HL-60 (cell line): Measurements from ENCODE around the gene PLIN3.
"Not testable (repeated sequence)": the region's sequence is repeated elsewhere in the genome, so short reads cannot be mapped to it uniquely, and the experiment has no call there.

ENCODE experiments used
- DNase-seq, 2 experiments: peaks; one replicate each; pipeline ENCODE4 v3.0.0-alpha.2; 2010 to 2020; ENCODE audit warnings: low read depth in 1 of 2, low spot score in 1 of 2
- H3K27ac ChIP-seq: fragments of 250-450 bp; sonication (Bioruptor Pico); replicated peaks from 2 replicates; pipeline ENCODE4 v1.5.1; 2020; ENCODE audit warnings: mild to moderate bottlenecking, moderate library complexity
- H3K27me3 ChIP-seq: fragments of 250-450 bp; sonication (Bioruptor Pico); 2 replicates; pipeline ENCODE4 v1.5.1; 2021; ENCODE audit warnings: mild to moderate bottlenecking, moderate library complexity; ENCODE audit not compliant: insufficient read depth, poor library complexity, severe bottlenecking
- H3K4me3 ChIP-seq: replicated peaks from 2 replicates; pipeline ENCODE4 v1.5.1; 2011; ENCODE audit warnings: mild to moderate bottlenecking, control low read depth, low read length; ENCODE audit not compliant: insufficient read depth
- GABPA ChIP-seq: IDR thresholded peaks from 2 replicates; pipeline ENCODE4 v1.6.1; 2012; ENCODE audit warnings: low read depth
- POLR2AphosphoS5 ChIP-seq: IDR thresholded peaks from 2 replicates; pipeline ENCODE4 v1.6.1; 2012; ENCODE audit warnings: low read depth
- SPI1 ChIP-seq: IDR thresholded peaks from 2 replicates; pipeline ENCODE4 v1.6.1; 2012; ENCODE audit warnings: low read depth, mild to moderate bottlenecking, borderline replicate concordance
- TF ChIP-seq, protein P1 (sequence below): IDR thresholded peaks from 2 replicates; pipeline ENCODE4 v1.6.1; 2012; ENCODE audit warnings: low read depth; ENCODE audit not compliant: insufficient replicate concordance
- TF ChIP-seq, protein P2 (sequence below): IDR thresholded peaks from one replicate; pipeline ENCODE4 v1.5.1; 2011; ENCODE audit warnings: low read length, control low read depth, inconsistent platforms; ENCODE audit not compliant: insufficient read depth

Gene PLIN3

DNA sequence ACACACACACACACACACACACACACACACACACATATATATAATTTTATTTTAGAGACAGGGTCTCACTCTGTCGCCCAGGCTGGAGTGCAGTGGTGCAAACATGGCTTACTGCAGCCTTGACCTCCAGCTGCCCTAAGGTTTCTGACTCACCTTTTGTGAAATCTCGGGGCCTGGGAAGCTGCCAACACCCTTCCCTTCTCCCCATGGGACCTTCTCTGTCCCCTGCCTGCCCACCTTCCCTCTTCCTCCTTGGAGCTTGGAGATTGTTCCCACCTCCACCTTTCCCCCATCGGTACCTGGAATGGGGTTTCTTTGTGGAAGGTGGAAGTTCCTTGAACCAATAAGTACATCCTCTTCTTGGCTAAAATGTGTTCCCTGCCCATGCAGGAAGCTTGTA, 28.9 kb upstream of the PLIN3 start:
- TF ChIP-seq GABPA (no peak), POLR2AphosphoS5 (no peak), SPI1 (no peak)
- TF ChIP-seq, protein P1, sequence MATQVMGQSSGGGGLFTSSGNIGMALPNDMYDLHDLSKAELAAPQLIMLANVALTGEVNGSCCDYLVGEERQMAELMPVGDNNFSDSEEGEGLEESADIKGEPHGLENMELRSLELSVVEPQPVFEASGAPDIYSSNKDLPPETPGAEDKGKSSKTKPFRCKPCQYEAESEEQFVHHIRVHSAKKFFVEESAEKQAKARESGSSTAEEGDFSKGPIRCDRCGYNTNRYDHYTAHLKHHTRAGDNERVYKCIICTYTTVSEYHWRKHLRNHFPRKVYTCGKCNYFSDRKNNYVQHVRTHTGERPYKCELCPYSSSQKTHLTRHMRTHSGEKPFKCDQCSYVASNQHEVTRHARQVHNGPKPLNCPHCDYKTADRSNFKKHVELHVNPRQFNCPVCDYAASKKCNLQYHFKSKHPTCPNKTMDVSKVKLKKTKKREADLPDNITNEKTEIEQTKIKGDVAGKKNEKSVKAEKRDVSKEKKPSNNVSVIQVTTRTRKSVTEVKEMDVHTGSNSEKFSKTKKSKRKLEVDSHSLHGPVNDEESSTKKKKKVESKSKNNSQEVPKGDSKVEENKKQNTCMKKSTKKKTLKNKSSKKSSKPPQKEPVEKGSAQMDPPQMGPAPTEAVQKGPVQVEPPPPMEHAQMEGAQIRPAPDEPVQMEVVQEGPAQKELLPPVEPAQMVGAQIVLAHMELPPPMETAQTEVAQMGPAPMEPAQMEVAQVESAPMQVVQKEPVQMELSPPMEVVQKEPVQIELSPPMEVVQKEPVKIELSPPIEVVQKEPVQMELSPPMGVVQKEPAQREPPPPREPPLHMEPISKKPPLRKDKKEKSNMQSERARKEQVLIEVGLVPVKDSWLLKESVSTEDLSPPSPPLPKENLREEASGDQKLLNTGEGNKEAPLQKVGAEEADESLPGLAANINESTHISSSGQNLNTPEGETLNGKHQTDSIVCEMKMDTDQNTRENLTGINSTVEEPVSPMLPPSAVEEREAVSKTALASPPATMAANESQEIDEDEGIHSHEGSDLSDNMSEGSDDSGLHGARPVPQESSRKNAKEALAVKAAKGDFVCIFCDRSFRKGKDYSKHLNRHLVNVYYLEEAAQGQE, result no peak
- TF ChIP-seq, protein P2, sequence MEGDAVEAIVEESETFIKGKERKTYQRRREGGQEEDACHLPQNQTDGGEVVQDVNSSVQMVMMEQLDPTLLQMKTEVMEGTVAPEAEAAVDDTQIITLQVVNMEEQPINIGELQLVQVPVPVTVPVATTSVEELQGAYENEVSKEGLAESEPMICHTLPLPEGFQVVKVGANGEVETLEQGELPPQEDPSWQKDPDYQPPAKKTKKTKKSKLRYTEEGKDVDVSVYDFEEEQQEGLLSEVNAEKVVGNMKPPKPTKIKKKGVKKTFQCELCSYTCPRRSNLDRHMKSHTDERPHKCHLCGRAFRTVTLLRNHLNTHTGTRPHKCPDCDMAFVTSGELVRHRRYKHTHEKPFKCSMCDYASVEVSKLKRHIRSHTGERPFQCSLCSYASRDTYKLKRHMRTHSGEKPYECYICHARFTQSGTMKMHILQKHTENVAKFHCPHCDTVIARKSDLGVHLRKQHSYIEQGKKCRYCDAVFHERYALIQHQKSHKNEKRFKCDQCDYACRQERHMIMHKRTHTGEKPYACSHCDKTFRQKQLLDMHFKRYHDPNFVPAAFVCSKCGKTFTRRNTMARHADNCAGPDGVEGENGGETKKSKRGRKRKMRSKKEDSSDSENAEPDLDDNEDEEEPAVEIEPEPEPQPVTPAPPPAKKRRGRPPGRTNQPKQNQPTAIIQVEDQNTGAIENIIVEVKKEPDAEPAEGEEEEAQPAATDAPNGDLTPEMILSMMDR, result no peak

DNA sequence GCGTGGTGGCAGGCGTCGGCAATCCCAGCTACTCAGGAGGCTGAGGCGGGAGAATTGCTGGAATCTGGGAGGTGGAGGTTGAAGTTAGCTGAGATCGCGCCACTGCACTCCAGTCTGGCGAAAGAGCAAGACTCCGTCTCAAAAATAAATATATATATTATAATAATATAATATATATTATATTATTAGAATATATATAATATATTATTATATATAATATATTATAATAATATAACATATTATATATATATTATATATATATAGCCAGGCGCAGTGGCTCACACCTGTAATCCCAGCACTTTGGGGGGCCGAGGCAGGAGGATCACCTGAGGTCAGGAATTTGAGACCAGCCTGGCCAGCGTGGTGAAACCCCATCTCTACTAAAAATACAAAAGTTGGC, 25.5 kb upstream of the PLIN3 start:
- H3K27ac ChIP-seq, H3K4me3 ChIP-seq, DNase-seq, H3K27me3 ChIP-seq: not testable (repeated sequence)

More for the DNA sequence above, 28.9 kb upstream of the PLIN3 start:
- H3K27me3 ChIP-seq, result no peaks in the 10 kb centered on the region
- H3K27ac ChIP-seq, result peak overlapping the region; percentile 33
- no peak overlapping the region for H3K4me3 ChIP-seq
- DNase-seq, result peak in 1 of 2 experiments; percentile 68

DNA sequence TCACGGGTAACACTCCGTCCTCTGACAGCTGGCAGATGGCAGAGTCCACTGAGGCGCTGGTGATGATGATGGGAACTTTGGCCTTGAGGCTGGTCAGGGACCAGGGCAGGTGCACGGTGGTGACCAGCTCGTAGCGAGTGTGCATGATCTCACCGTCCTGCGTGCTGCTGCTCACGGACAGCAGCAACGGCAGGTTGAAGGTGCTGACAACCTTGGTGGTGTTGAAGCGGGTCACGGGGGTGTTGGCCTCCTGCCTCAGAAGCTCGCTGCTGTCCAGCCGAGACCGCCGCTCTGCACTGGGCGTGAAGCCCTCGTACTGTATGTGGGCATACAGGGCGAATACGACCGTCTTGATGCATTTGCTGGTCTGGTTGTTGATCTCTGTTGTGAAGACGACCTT, 23.6 kb upstream of the PLIN3 start:
- Histone ChIP-seq H3K4me3 (no peak overlapping the region), H3K27ac (no peak overlapping the region), H3K27me3 (no peaks in the 10 kb centered on the region)
- DNase-seq, result no peak
- TF ChIP-seq SPI1 (no peak), POLR2AphosphoS5 (no peak), GABPA (no peak)
- TF ChIP-seq, protein P2, result no peak
- TF ChIP-seq, protein P1, result no peak

DNA sequence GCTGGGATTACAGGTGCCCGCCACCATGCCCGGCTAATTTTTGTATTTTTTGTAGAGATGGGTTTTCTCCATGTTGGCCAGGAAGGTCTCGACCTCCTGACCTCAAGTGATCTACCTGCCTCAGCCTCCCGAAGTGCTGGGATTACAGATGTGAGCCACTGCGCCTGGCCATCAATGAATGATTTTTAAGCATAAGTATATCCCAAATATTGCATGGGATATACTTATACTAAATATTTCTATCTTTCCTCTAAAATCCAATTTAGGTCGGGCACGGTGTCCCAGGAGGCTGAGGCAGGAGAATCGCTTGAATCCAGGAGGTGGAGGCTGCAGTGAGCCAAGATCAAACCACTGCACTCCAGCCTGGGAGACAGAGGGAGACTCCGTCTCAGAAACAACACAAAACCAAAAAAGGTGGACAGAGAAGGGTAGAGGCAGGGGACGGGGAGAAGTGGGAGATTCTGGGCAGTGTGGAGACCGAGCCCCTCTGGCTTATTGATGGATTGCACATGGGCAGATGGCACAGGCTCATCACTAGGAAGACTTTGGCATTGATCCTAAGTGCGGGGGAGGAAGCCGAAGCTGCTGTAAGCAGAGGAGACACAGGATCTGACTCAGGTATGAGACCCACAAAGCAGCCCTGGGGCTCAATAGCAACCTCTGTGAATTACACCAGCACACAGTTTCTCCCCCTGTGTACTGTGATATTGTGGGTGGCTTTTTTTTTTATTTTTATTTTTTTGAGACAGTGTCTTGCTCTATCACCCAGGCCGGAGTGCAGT, 21.8 kb upstream of the PLIN3 start:
- Histone ChIP-seq H3K27me3 (no peaks in the 10 kb centered on the region), H3K4me3 (no peak overlapping the region), H3K27ac (no peak overlapping the region)
- DNase-seq, result no peak
- TF ChIP-seq, protein P1, result no peak
- TF ChIP-seq SPI1, result no peak

DNA sequence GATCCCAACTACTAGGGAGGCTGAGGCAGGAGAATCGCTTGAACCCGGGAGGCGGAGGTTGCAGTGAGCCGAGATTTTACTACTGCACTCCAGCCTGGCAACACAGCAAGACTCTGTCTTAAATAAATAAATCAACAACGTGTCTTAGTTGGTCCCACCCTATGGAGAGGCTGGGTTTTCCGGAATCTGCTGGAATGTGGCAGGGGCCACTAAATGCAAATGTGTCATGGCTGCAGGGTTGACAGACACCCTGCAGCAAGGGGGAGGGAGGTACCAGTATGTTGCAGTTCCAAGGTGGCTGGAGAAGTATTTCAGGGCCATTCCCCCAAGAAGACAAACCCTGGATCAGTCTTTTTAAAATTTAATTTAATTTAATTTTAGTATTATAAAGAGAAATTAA, 20.3 kb upstream of the PLIN3 start:
- not testable (repeated sequence) for DNase-seq, H3K4me3 ChIP-seq, H3K27ac ChIP-seq, H3K27me3 ChIP-seq

DNA sequence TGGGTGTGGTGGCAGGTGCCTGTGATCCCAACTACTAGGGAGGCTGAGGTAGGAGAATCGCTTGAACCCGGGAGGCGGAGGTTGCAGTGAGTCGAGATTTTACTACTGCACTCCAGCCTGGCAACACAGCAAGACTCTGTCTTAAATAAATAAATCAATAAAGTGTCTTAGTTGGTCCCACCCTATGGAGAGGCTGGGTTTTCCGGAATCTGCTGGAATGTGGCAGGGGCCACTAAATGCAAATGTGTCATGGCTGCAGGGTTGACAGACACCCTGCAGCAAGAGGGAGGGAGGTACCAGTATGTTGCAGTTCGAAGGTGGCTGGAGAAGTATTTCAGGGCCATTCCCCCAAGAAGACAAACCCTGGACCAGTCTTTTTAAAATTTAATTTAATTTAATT, 17.5 kb upstream of the PLIN3 start:
- not testable (repeated sequence) for DNase-seq, H3K4me3 ChIP-seq, H3K27ac ChIP-seq, H3K27me3 ChIP-seq

DNA sequence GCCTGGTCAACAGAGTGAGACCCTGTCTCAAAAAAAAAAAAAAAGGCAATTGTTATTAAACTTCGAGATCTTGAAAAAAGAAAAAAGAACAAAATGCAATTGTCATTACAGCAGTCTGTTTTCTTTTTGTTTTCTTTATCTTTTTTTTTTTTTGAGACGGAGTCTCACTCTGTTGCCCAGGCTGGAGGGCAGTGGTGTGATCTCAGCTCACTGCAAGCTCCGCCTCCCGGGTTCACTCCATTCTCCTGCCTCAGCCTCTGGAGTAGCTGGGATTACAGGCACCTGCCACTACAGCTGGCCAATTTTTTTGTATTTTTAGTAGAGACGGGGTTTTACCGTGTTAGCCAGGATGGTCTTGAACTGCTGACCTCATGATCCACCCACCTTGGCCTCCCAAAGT, 15.4 kb upstream of the PLIN3 start:
- not testable (repeated sequence) for DNase-seq, H3K4me3 ChIP-seq, H3K27ac ChIP-seq, H3K27me3 ChIP-seq
